Mucosa of rectum (tissue), 2 donors: Measurements from ENCODE around the gene DENND4A.

Experiments used
- H3K27ac ChIP-seq, 2 donors: one replicate each; pipeline ENCODE4 v1.7.0; 2013; ENCODE audit warnings: inconsistent platforms in 2 of 2, low read depth in 2 of 2, low read length in 2 of 2
- H3K27me3 ChIP-seq, 2 donors: one replicate each; pipeline ENCODE4 v1.7.0; 2013; ENCODE audit warnings: low read length in 2 of 2; ENCODE audit not compliant: control insufficient read depth in 2 of 2, insufficient read depth in 2 of 2
- H3K36me3 ChIP-seq, 2 donors: one replicate each; pipeline ENCODE4 v1.7.0; 2013; ENCODE audit warnings: low read length in 2 of 2; ENCODE audit not compliant: control insufficient read depth in 2 of 2, insufficient read depth in 2 of 2
- H3K4me1 ChIP-seq, 2 donors: one replicate each; pipeline ENCODE4 v1.7.0; 2013; ENCODE audit warnings: low read length in 2 of 2, mild to moderate bottlenecking in 1 of 2; ENCODE audit not compliant: control insufficient read depth in 2 of 2, insufficient read depth in 2 of 2
- H3K4me3 ChIP-seq, 2 donors: one replicate each; pipeline ENCODE4 v1.7.0; 2013; ENCODE audit warnings: low read length in 2 of 2
- H3K9ac ChIP-seq, 2 donors: one replicate each; pipeline ENCODE4 v1.7.0; 2013; ENCODE audit warnings: low read length in 2 of 2, low read depth in 1 of 2, mild to moderate bottlenecking in 1 of 2
- H3K9me3 ChIP-seq, 2 donors: one replicate each; pipeline ENCODE4 v1.7.0; 2013; ENCODE audit warnings: low read length in 2 of 2; ENCODE audit not compliant: control insufficient read depth in 2 of 2
- donor health status: healthy.
- donor health status: Normal muscosa, but diverticular disease.

Gene DENND4A

GRCh38 chr15:65761210-65761926 is 30.7 kb downstream of the DENND4A start:
- H3K4me1 ChIP-seq, result no peaks in the 10 kb centered on the region
- no peak overlapping the region for H3K9ac ChIP-seq
- no peak overlapping the region for H3K27ac ChIP-seq
- no peaks in the 10 kb centered on the region for H3K9me3 ChIP-seq
- H3K27me3 ChIP-seq, result no peaks in the 10 kb centered on the region
- H3K36me3 ChIP-seq, result no peaks in the 10 kb centered on the region
- H3K4me3 ChIP-seq, result no peak overlapping the region

- no peaks in the 10 kb centered on the region for H3K27me3 ChIP-seq
- no peaks in the 10 kb centered on the region for H3K4me1 ChIP-seq
- no peaks in the 10 kb centered on the region for H3K36me3 ChIP-seq
- H3K4me3 ChIP-seq, result no peak overlapping the region
- H3K27ac ChIP-seq, result no peak overlapping the region
- no peaks in the 10 kb centered on the region for H3K9me3 ChIP-seq
- H3K9ac ChIP-seq, result no peak overlapping the region
Measured at GRCh38 chr15:65759441-65759840, 32.7 kb downstream of the DENND4A start.

- H3K36me3 ChIP-seq, result no peaks in the 10 kb centered on the region
Measured at GRCh38 chr15:65758242-65758641, 33.9 kb downstream of the DENND4A start.

GRCh38 chr15:65757256-65757655 is 34.8 kb downstream of the DENND4A start:
- Histone ChIP-seq H3K4me1 (no peaks in the 10 kb centered on the region), H3K27ac (no peak overlapping the region), H3K27me3 (no peaks in the 10 kb centered on the region), H3K9me3 (no peaks in the 10 kb centered on the region), H3K36me3 (no peaks in the 10 kb centered on the region), H3K9ac (no peak overlapping the region), H3K4me3 (no peak overlapping the region)

More at GRCh38 chr15:65758242-65758641, 33.9 kb downstream of the DENND4A start:
- no peaks in the 10 kb centered on the region for H3K4me1 ChIP-seq
- no peak overlapping the region for H3K27ac ChIP-seq
- no peaks in the 10 kb centered on the region for H3K9me3 ChIP-seq
- H3K27me3 ChIP-seq, result no peaks in the 10 kb centered on the region
- H3K4me3 ChIP-seq, result no peak overlapping the region
- no peak overlapping the region for H3K9ac ChIP-seq

GRCh38 chr15:65752151-65752700 is 39.9 kb downstream of the DENND4A start:
- Histone ChIP-seq H3K9me3 (no peaks in the 10 kb centered on the region), H3K9ac (no peak overlapping the region), H3K27me3 (no peaks in the 10 kb centered on the region), H3K36me3 (peaks cover 2 to 4% of the 10 kb centered on the region in 2 donors), H3K4me1 (no peaks in the 10 kb centered on the region), H3K4me3 (no peak overlapping the region), H3K27ac (no peak overlapping the region)

GRCh38 chr15:65751431-65751830 is 40.7 kb downstream of the DENND4A start:
- H3K4me1 ChIP-seq, result no peaks in the 10 kb centered on the region
- H3K36me3 ChIP-seq, result peaks cover 2 to 4% of the 10 kb centered on the region in 2 donors
- H3K9ac ChIP-seq, result no peak overlapping the region
- H3K27me3 ChIP-seq, result no peaks in the 10 kb centered on the region
- no peaks in the 10 kb centered on the region for H3K9me3 ChIP-seq
- no peak overlapping the region for H3K27ac ChIP-seq
- H3K4me3 ChIP-seq, result no peak overlapping the region

- Histone ChIP-seq H3K27ac (no peak overlapping the region), H3K36me3 (peaks cover 2 to 4% of the 10 kb centered on the region in 2 donors), H3K4me1 (no peaks in the 10 kb centered on the region), H3K4me3 (no peak overlapping the region), H3K27me3 (no peaks in the 10 kb centered on the region), H3K9me3 (no peaks in the 10 kb centered on the region), H3K9ac (no peak overlapping the region)
Measured at GRCh38 chr15:65747265-65747664, 44.8 kb downstream of the DENND4A start.

GRCh38 chr15:65743637-65744252 is 48.3 kb downstream of the DENND4A start:
- Histone ChIP-seq H3K9ac (no peak overlapping the region), H3K4me3 (no peak overlapping the region), H3K27ac (no peak overlapping the region), H3K36me3 (no peaks in the 10 kb centered on the region), H3K9me3 (no peaks in the 10 kb centered on the region), H3K4me1 (no peaks in the 10 kb centered on the region), H3K27me3 (no peaks in the 10 kb centered on the region)

- Histone ChIP-seq H3K9ac (no peak overlapping the region), H3K27me3 (no peaks in the 10 kb centered on the region), H3K27ac (no peak overlapping the region), H3K36me3 (no peaks in the 10 kb centered on the region), H3K4me3 (no peak overlapping the region), H3K4me1 (no peaks in the 10 kb centered on the region), H3K9me3 (no peaks in the 10 kb centered on the region)
Measured at GRCh38 chr15:65740148-65740547, 51.9 kb downstream of the DENND4A start.

GRCh38 chr15:65738649-65739048 is 53.4 kb downstream of the DENND4A start:
- no peaks in the 10 kb centered on the region for H3K36me3 ChIP-seq
- H3K9ac ChIP-seq, result no peak overlapping the region
- H3K27ac ChIP-seq, result no peak overlapping the region
- H3K27me3 ChIP-seq, result no peaks in the 10 kb centered on the region
- no peaks in the 10 kb centered on the region for H3K4me1 ChIP-seq
- H3K9me3 ChIP-seq, result no peaks in the 10 kb centered on the region
- H3K4me3 ChIP-seq, result no peak overlapping the region
